ENCODE data around the gene PTGDS.

The PTGDS gene

GRCh38 chr9:137012694-137013570 lies 35.6 kb downstream of the PTGDS start:
- no peak overlapping the region for H3K4me2 ChIP-seq (ENCODE audit: low read length)
- no peak overlapping the region for H4K12ac ChIP-seq (ENCODE audit: low read depth, low read length)
- no peaks in the 10 kb centered on the region for H3K4me1 ChIP-seq (ENCODE audit: control insufficient read depth in 1 of 2, insufficient read depth in 2 of 2, low read length in 2 of 2)
- H2AK5ac ChIP-seq (ENCODE audit: low read length), result no peak overlapping the region
- no peak overlapping the region for H4K8ac ChIP-seq (ENCODE audit: low read depth, low read length)
- no peak for DNase-seq
- H2BK12ac ChIP-seq (ENCODE audit: low read length), result no peak overlapping the region
- no peak overlapping the region for H4K91ac ChIP-seq (ENCODE audit: low read depth, low read length)
- H3K14ac ChIP-seq (ENCODE audit: low read length), result no peak overlapping the region
- H3K4me3 ChIP-seq (ENCODE audit: low read depth, low read length), result no peak overlapping the region
- H3K27ac ChIP-seq (ENCODE audit: low read depth, low read length), result no peak overlapping the region
- H2AFZ ChIP-seq (ENCODE audit: insufficient read depth, low read length, poor library complexity), result no peak overlapping the region
- no peak overlapping the region for H3K9ac ChIP-seq (ENCODE audit: low read length)
- H2BK120ac ChIP-seq (ENCODE audit: insufficient read depth, low read length, poor library complexity), result no peak overlapping the region
- no peak overlapping the region for H3K18ac ChIP-seq (ENCODE audit: low read length)
- no CpG with 5 or more reads among the region's 67 CpGs for WGBS (ENCODE audit: extremely low coverage, insufficient coverage, insufficient read length)
- no peaks in the 10 kb centered on the region for H3K79me2 ChIP-seq (ENCODE audit: control insufficient read depth, insufficient read depth, low read length, poor library complexity)
- no peaks in the 10 kb centered on the region for H3K36me3 ChIP-seq (ENCODE audit: control insufficient read depth in 1 of 2, insufficient read depth in 2 of 2, low read length in 2 of 2)
- no peak overlapping the region for H2BK5ac ChIP-seq (ENCODE audit: low read depth, low read length, poor library complexity)
- no peaks in the 10 kb centered on the region for H3K79me1 ChIP-seq (ENCODE audit: low read length)
- H3K4ac ChIP-seq (ENCODE audit: low read depth, low read length), result no peak overlapping the region
- no peak overlapping the region for H3K23ac ChIP-seq (ENCODE audit: low read length)
- peaks cover 24% of the 10 kb centered on the region for H3K9me3 ChIP-seq (ENCODE audit: insufficient read depth, low read depth, low read length)
- no peaks in the 10 kb centered on the region for H3K27me3 ChIP-seq (ENCODE audit: insufficient read depth, low read length)

GRCh38 chr9:137013571-137013940 lies 36.3 kb downstream of the PTGDS start:
- no peak overlapping the region for H3K9ac ChIP-seq (ENCODE audit: low read length)
- H3K18ac ChIP-seq (ENCODE audit: low read length), result no peak overlapping the region
- H3K4me3 ChIP-seq (ENCODE audit: low read depth, low read length), result no peak overlapping the region
- H2AFZ ChIP-seq (ENCODE audit: insufficient read depth, low read length, poor library complexity), result no peak overlapping the region
- peaks cover 24% of the 10 kb centered on the region for H3K9me3 ChIP-seq (ENCODE audit: insufficient read depth, low read depth, low read length)
- H3K36me3 ChIP-seq (ENCODE audit: control insufficient read depth in 1 of 2, insufficient read depth in 2 of 2, low read length in 2 of 2), result no peaks in the 10 kb centered on the region
- no peaks in the 10 kb centered on the region for H3K79me1 ChIP-seq (ENCODE audit: low read length)
- no peak overlapping the region for H4K91ac ChIP-seq (ENCODE audit: low read depth, low read length)
- no peak overlapping the region for H2BK120ac ChIP-seq (ENCODE audit: insufficient read depth, low read length, poor library complexity)
- WGBS (ENCODE audit: extremely low coverage, insufficient coverage, insufficient read length), result no CpG with 5 or more reads among the region's 20 CpGs
- no peak overlapping the region for H2AK5ac ChIP-seq (ENCODE audit: low read length)
- no peak overlapping the region for H3K14ac ChIP-seq (ENCODE audit: low read length)
- H3K79me2 ChIP-seq (ENCODE audit: control insufficient read depth, insufficient read depth, low read length, poor library complexity), result no peaks in the 10 kb centered on the region
- H4K12ac ChIP-seq (ENCODE audit: low read depth, low read length), result no peak overlapping the region
- no peaks in the 10 kb centered on the region for H3K27me3 ChIP-seq (ENCODE audit: insufficient read depth, low read length)
- no peak overlapping the region for H2BK12ac ChIP-seq (ENCODE audit: low read length)
- no peak overlapping the region for H3K27ac ChIP-seq (ENCODE audit: low read depth, low read length)
- H4K8ac ChIP-seq (ENCODE audit: low read depth, low read length), result no peak overlapping the region
- no peak overlapping the region for H3K4me2 ChIP-seq (ENCODE audit: low read length)
- H2BK5ac ChIP-seq (ENCODE audit: low read depth, low read length, poor library complexity), result no peak overlapping the region
- no peak for DNase-seq
- H3K4ac ChIP-seq (ENCODE audit: low read depth, low read length), result no peak overlapping the region
- no peak overlapping the region for H3K23ac ChIP-seq (ENCODE audit: low read length)
- no peaks in the 10 kb centered on the region for H3K4me1 ChIP-seq (ENCODE audit: control insufficient read depth in 1 of 2, insufficient read depth in 2 of 2, low read length in 2 of 2)

GRCh38 chr9:137014166-137014565 lies 36.9 kb downstream of the PTGDS start:
- no CpG with 5 or more reads among the region's 23 CpGs for WGBS (ENCODE audit: extremely low coverage, insufficient coverage, insufficient read length)

GRCh38 chr9:137014776-137015539 lies 37.7 kb downstream of the PTGDS start:
- Histone ChIP-seq H4K91ac (ENCODE audit: low read depth, low read length) (no peak overlapping the region), H3K36me3 (ENCODE audit: control insufficient read depth in 1 of 2, insufficient read depth in 2 of 2, low read length in 2 of 2) (no peaks in the 10 kb centered on the region), H4K12ac (ENCODE audit: low read depth, low read length) (no peak overlapping the region), H3K79me2 (ENCODE audit: control insufficient read depth, insufficient read depth, low read length, poor library complexity) (no peaks in the 10 kb centered on the region), H3K9ac (ENCODE audit: low read length) (no peak overlapping the region), H3K4me3 (ENCODE audit: low read depth, low read length) (no peak overlapping the region), H3K23ac (ENCODE audit: low read length) (no peak overlapping the region), H3K79me1 (ENCODE audit: low read length) (no peaks in the 10 kb centered on the region), H3K9me3 (ENCODE audit: insufficient read depth, low read depth, low read length) (peaks cover 24% of the 10 kb centered on the region), H2BK5ac (ENCODE audit: low read depth, low read length, poor library complexity) (no peak overlapping the region), H3K14ac (ENCODE audit: low read length) (no peak overlapping the region), H2BK12ac (ENCODE audit: low read length) (no peak overlapping the region), H3K18ac (ENCODE audit: low read length) (no peak overlapping the region), H3K4me1 (ENCODE audit: control insufficient read depth in 1 of 2, insufficient read depth in 2 of 2, low read length in 2 of 2) (no peaks in the 10 kb centered on the region), H2AK5ac (ENCODE audit: low read length) (no peak overlapping the region), H3K27ac (ENCODE audit: low read depth, low read length) (no peak overlapping the region), H4K8ac (ENCODE audit: low read depth, low read length) (no peak overlapping the region), H3K4me2 (ENCODE audit: low read length) (no peak overlapping the region), H3K4ac (ENCODE audit: low read depth, low read length) (no peak overlapping the region), H2BK120ac (ENCODE audit: insufficient read depth, low read length, poor library complexity) (no peak overlapping the region), H3K27me3 (ENCODE audit: insufficient read depth, low read length) (no peaks in the 10 kb centered on the region), H2AFZ (ENCODE audit: insufficient read depth, low read length, poor library complexity) (no peak overlapping the region)
- no CpG with 5 or more reads among the region's 36 CpGs for WGBS (ENCODE audit: extremely low coverage, insufficient coverage, insufficient read length)
- no peak for DNase-seq

More at GRCh38 chr9:137014166-137014565, 36.9 kb downstream of the PTGDS start:
- Histone ChIP-seq H3K79me2 (ENCODE audit: control insufficient read depth, insufficient read depth, low read length, poor library complexity) (no peaks in the 10 kb centered on the region), H4K8ac (ENCODE audit: low read depth, low read length) (no peak overlapping the region), H3K14ac (ENCODE audit: low read length) (no peak overlapping the region), H3K4ac (ENCODE audit: low read depth, low read length) (no peak overlapping the region), H4K12ac (ENCODE audit: low read depth, low read length) (no peak overlapping the region), H2AFZ (ENCODE audit: insufficient read depth, low read length, poor library complexity) (no peak overlapping the region), H3K27ac (ENCODE audit: low read depth, low read length) (no peak overlapping the region), H2BK5ac (ENCODE audit: low read depth, low read length, poor library complexity) (no peak overlapping the region), H3K4me3 (ENCODE audit: low read depth, low read length) (no peak overlapping the region), H3K4me2 (ENCODE audit: low read length) (no peak overlapping the region), H2AK5ac (ENCODE audit: low read length) (no peak overlapping the region), H3K79me1 (ENCODE audit: low read length) (no peaks in the 10 kb centered on the region), H3K9me3 (ENCODE audit: insufficient read depth, low read depth, low read length) (peaks cover 24% of the 10 kb centered on the region), H3K4me1 (ENCODE audit: control insufficient read depth in 1 of 2, insufficient read depth in 2 of 2, low read length in 2 of 2) (no peaks in the 10 kb centered on the region), H3K18ac (ENCODE audit: low read length) (no peak overlapping the region), H4K91ac (ENCODE audit: low read depth, low read length) (no peak overlapping the region), H3K23ac (ENCODE audit: low read length) (no peak overlapping the region), H2BK12ac (ENCODE audit: low read length) (no peak overlapping the region), H3K36me3 (ENCODE audit: control insufficient read depth in 1 of 2, insufficient read depth in 2 of 2, low read length in 2 of 2) (no peaks in the 10 kb centered on the region), H2BK120ac (ENCODE audit: insufficient read depth, low read length, poor library complexity) (no peak overlapping the region), H3K9ac (ENCODE audit: low read length) (no peak overlapping the region), H3K27me3 (ENCODE audit: insufficient read depth, low read length) (no peaks in the 10 kb centered on the region)
- no peak for DNase-seq
